ENCODE measurements around the gene RAB11B. TPM values are rescaled to one million over a fixed set of nuclear protein-coding genes. Genes with fewer than 3 reads are reported as not detected.
A peak's percentile ranks its signal among the peaks of the same experiment; 100 is the strongest.

The RAB11B gene
- total RNA-seq, 4 donors from 2014 or later: 28.6 to 71.8 (median 36.1) TPM

- no peaks in the 10 kb centered on the region for H3K9me3 ChIP-seq
- no peaks in the 10 kb centered on the region for H3K27me3 ChIP-seq
- no peak overlapping the region for H3K4me3 ChIP-seq
- no peak for ATAC-seq
- H3K4me1 ChIP-seq: peaks cover 0 to 43% (median 14%) of the 10 kb centered on the region in 3 donors
- TF ChIP-seq CTCF (IDR thresholded peaks at IDR 0.05): no peak
- TF ChIP-seq EP300 (IDR thresholded peaks at IDR 0.05): no peak
- TF ChIP-seq POLR2A (IDR thresholded peaks at IDR 0.05): no peak
- TF ChIP-seq POLR2AphosphoS5 (IDR thresholded peaks at IDR 0.05): no peak
- no peaks in the 10 kb centered on the region for H3K36me3 ChIP-seq
- WGBS, 2 donors (ENCODE audit: low coverage in 1 of 2): 87 to 93% methylated on average over 5 to 8 of the region's 8 CpGs
- H3K27ac ChIP-seq: no peak overlapping the region
Measured at GRCh38 chr19:8360196-8360595, 30.0 kb upstream of the RAB11B start.

- no peaks in the 10 kb centered on the region for H3K36me3 ChIP-seq
- peak overlapping the region; percentile 66 to 87 (median 82) for H3K27ac ChIP-seq
- no peak overlapping the region for H3K4me3 ChIP-seq
- no peaks in the 10 kb centered on the region for H3K9me3 ChIP-seq
- H3K4me1 ChIP-seq: peaks cover 0 to 58% (median 18%) of the 10 kb centered on the region in 3 donors
- TF ChIP-seq CTCF (IDR thresholded peaks at IDR 0.05) (no peak), POLR2AphosphoS5 (IDR thresholded peaks at IDR 0.05) (peak; percentile 99), POLR2A (IDR thresholded peaks at IDR 0.05) (no peak), EP300 (IDR thresholded peaks at IDR 0.05) (no peak)
- peak; percentile 94 for ATAC-seq
- H3K27me3 ChIP-seq: no peaks in the 10 kb centered on the region
- WGBS, 2 donors (ENCODE audit: low coverage in 1 of 2): 26 to 41% methylated on average over 6 to 11 of the region's 12 CpGs
Measured at GRCh38 chr19:8361921-8362793, 28.0 kb upstream of the RAB11B start.

- peaks cover 0 to 74% (median 31%) of the 10 kb centered on the region in 3 donors for H3K4me1 ChIP-seq
- TF ChIP-seq CTCF (IDR thresholded peaks at IDR 0.05): peak in 3 of 4 experiments; percentile 14 to 33 (median 27)
- no peak for TF ChIP-seq EP300 (IDR thresholded peaks at IDR 0.05)
- TF ChIP-seq POLR2A (IDR thresholded peaks at IDR 0.05): peak; percentile 27 to 49
- peak; percentile 43 for TF ChIP-seq POLR2AphosphoS5 (IDR thresholded peaks at IDR 0.05)
- no peaks in the 10 kb centered on the region for H3K9me3 ChIP-seq
- peak within 1 kb of the TSS; percentile 49 to 59 for H3K4me3 ChIP-seq
- no peaks in the 10 kb centered on the region for H3K36me3 ChIP-seq
- peak within 1 kb of the TSS; percentile 36 to 90 (median 82) for H3K27ac ChIP-seq
- no peaks in the 10 kb centered on the region for H3K27me3 ChIP-seq
- ATAC-seq: peak; percentile 57
- WGBS, 2 donors (ENCODE audit: low coverage in 1 of 2): 0% methylated on average over 4 of the region's 81 CpGs; no CpG with 5 or more reads in 1 of the 2 donors
Measured at GRCh38 chr19:8363803-8364771, 26.1 kb upstream of the RAB11B start, which contains the start of gene ANGPTL4. Gene ANGPTL4, plus strand, starts transcription at chr19:8364155. Its CDS starts 167 bp downstream, at chr19:8364322.

- no peaks in the 10 kb centered on the region for H3K27me3 ChIP-seq
- H3K36me3 ChIP-seq: peaks cover 0 to 3% of the 10 kb centered on the region in 2 donors
- WGBS, 2 donors (ENCODE audit: low coverage in 1 of 2): no CpG with 5 or more reads among the region's 11 CpGs
- no peak for TF ChIP-seq POLR2A (IDR thresholded peaks at IDR 0.05)
- TF ChIP-seq CTCF (IDR thresholded peaks at IDR 0.05): no peak
- no peak for TF ChIP-seq EP300 (IDR thresholded peaks at IDR 0.05)
- TF ChIP-seq POLR2AphosphoS5 (IDR thresholded peaks at IDR 0.05): no peak
- peaks cover 0 to 71% (median 31%) of the 10 kb centered on the region in 3 donors for H3K4me1 ChIP-seq
- peak overlapping the region in 2 of 4 donors; percentile 67 to 83 for H3K27ac ChIP-seq
- ATAC-seq: no peak
- no peaks in the 10 kb centered on the region for H3K9me3 ChIP-seq
- no peak overlapping the region for H3K4me3 ChIP-seq
Measured at GRCh38 chr19:8366121-8366581, 24.0 kb upstream of the RAB11B start.

Measured in gastroesophageal sphincter (tissue), 4 donors.